CD4-positive, alpha-beta T cell (primary cell): ENCODE data around the gene ZBTB20. TPM values are rescaled to one million over a fixed set of nuclear protein-coding genes. Genes with fewer than 3 reads are reported as not detected.

Experiments
- ATAC-seq: fragments of 200-7000 bp; cut with Tn5 transposase; one replicate; pipeline ENCODE4 v1.10.0; 2022; ENCODE audit warnings: mild to moderate bottlenecking; ENCODE audit not compliant: poor library complexity
- CTCF ChIA-PET: fragments of 350-600 bp; sonication (Branson Sonifier 250); formaldehyde crosslinking; loops from one replicate; lab custom pipeline; 2021; ENCODE audit warnings: antibody characterized with exemption, inconsistent platforms; lab: Charles Lee
- POLR2A ChIA-PET: fragments of 350-600 bp; sonication (Branson Sonifier 250); formaldehyde crosslinking; loops from one replicate; lab custom pipeline; 2021; ENCODE audit warnings: antibody characterized with exemption, inconsistent platforms; lab: Charles Lee
- DNase-seq, 14 experiments: peaks; one replicate each; pipeline ENCODE4 v3.0.0-alpha.2; 2013 to 2020; ENCODE audit warnings: mixed read lengths in 2 of 14
- H3K27ac ChIP-seq, 2 donors: one replicate each; pipeline versions ENCODE4 v1.5.1 to v1.7.0; 2013; ENCODE audit warnings: low read length in 2 of 2, low read depth in 1 of 2, mild to moderate bottlenecking in 1 of 2
- H3K27me3 ChIP-seq, 2 experiments: 1 replicate in 1 of 2; 2 replicates in 1 of 2; pipeline versions ENCODE4 v1.6.1 to v1.7.0; 2013; ENCODE audit warnings: low read length in 2 of 2, control low read depth in 1 of 2, mild to moderate bottlenecking in 1 of 2, moderate library complexity in 1 of 2; ENCODE audit not compliant: insufficient read depth in 2 of 2, control insufficient read depth in 1 of 2
- H3K36me3 ChIP-seq: one replicate; pipeline ENCODE4 v1.6.1; 2013; ENCODE audit warnings: low read length, control low read depth; ENCODE audit not compliant: insufficient read depth
- H3K4me1 ChIP-seq: one replicate; pipeline ENCODE4 v1.6.1; 2013; ENCODE audit warnings: low read length, control low read depth; ENCODE audit not compliant: insufficient read depth
- H3K4me3 ChIP-seq: one replicate; pipeline ENCODE4 v1.5.1; 2013; ENCODE audit warnings: mild to moderate bottlenecking, low read length, moderate library complexity
- H3K9me3 ChIP-seq, 2 experiments: 1 replicate in 1 of 2; 2 replicates in 1 of 2; pipeline versions ENCODE4 v1.6.1 to v1.7.0; 2013; ENCODE audit warnings: low read length in 2 of 2, mild to moderate bottlenecking in 2 of 2, control low read depth in 1 of 2, moderate library complexity in 1 of 2; ENCODE audit not compliant: control insufficient read depth in 1 of 2, insufficient read depth in 1 of 2
- H3K27ac Mint-ChIP-seq: one replicate; pipeline ENCODE4 v1.8.0; 2020; ENCODE audit warnings: mixed read lengths
- H3K27me3 Mint-ChIP-seq: one replicate; pipeline ENCODE4 v1.8.0; 2021; ENCODE audit warnings: mixed read lengths
- H3K36me3 Mint-ChIP-seq: one replicate; pipeline ENCODE4 v1.8.0; 2021; ENCODE audit warnings: low read depth, mixed read lengths
- H3K4me1 Mint-ChIP-seq: one replicate; pipeline ENCODE4 v1.8.0; 2021; ENCODE audit warnings: low read depth, mixed read lengths
- H3K4me3 Mint-ChIP-seq: one replicate; pipeline ENCODE4 v1.8.0; 2020; ENCODE audit warnings: mild to moderate bottlenecking, mixed read lengths
- H3K9me3 Mint-ChIP-seq: one replicate; pipeline ENCODE4 v1.8.0; 2020; ENCODE audit warnings: mixed read lengths
- intact Hi-C, 2 experiments: fragments of 100-400 bp; cut with DNase I in 1 of 2; cut with micrococcal nuclease in 1 of 2; formaldehyde crosslinking; loops; one replicate each; pipeline versions ENCODE4 v1.15.1 to v1.9.0; 2023 to 2025; cut with DNase I, micrococcal nuclease
- total RNA-seq, 174 experiments: library from RNA in 2 of 174; stranded (reverse) in 2 of 174; gene quantifications; one replicate each; pipeline ENCODE4 v1.2.3 and lab custom pipeline; 2021 to 2026
- TF ChIP-seq, protein P1 (sequence below): fragments of 200-600 bp; IDR thresholded peaks from one replicate; pipeline ENCODE4 v1.8.0; 2022; ENCODE audit warnings: antibody characterized with exemption, mild to moderate bottlenecking

The ZBTB20 gene
- total RNA-seq, 2 experiments from 2014 or later: 41.6 to 47.4 TPM

- intact Hi-C loops: no loop called here
Observed at GRCh38 chr3:114553949-114554593, 593.0 kb downstream of the ZBTB20 start.

GRCh38 chr3:114552527-114552812 is 594.6 kb downstream of the ZBTB20 start:
- intact Hi-C loops: no loop called here
- H3K36me3 Mint-ChIP-seq: peaks cover 12% of the 10 kb centered on the region
- H3K4me3 Mint-ChIP-seq: no peak overlapping the region
- Histone ChIP-seq H3K4me3 (no peak overlapping the region), H3K9me3 (no peaks in the 10 kb centered on the region), H3K36me3 (no peaks in the 10 kb centered on the region), H3K4me1 (no peaks in the 10 kb centered on the region), H3K27me3 (no peaks in the 10 kb centered on the region), H3K27ac (no peak overlapping the region)
- peaks cover 3% of the 10 kb centered on the region for H3K4me1 Mint-ChIP-seq
- POLR2A ChIA-PET: interaction anchor here (0.6 kb wide), 1 partner anchor 42 kb away, joined by 3 read pairs; no protein-coding TSS in a partner anchor
- H3K9me3 Mint-ChIP-seq: no peaks in the 10 kb centered on the region
- no peak overlapping the region for H3K27ac Mint-ChIP-seq
- CTCF ChIA-PET: no interaction called here
- DNase-seq (no peak), ATAC-seq (no peak)
- TF ChIP-seq, protein P1, sequence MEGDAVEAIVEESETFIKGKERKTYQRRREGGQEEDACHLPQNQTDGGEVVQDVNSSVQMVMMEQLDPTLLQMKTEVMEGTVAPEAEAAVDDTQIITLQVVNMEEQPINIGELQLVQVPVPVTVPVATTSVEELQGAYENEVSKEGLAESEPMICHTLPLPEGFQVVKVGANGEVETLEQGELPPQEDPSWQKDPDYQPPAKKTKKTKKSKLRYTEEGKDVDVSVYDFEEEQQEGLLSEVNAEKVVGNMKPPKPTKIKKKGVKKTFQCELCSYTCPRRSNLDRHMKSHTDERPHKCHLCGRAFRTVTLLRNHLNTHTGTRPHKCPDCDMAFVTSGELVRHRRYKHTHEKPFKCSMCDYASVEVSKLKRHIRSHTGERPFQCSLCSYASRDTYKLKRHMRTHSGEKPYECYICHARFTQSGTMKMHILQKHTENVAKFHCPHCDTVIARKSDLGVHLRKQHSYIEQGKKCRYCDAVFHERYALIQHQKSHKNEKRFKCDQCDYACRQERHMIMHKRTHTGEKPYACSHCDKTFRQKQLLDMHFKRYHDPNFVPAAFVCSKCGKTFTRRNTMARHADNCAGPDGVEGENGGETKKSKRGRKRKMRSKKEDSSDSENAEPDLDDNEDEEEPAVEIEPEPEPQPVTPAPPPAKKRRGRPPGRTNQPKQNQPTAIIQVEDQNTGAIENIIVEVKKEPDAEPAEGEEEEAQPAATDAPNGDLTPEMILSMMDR: no peak
- H3K27me3 Mint-ChIP-seq: no peaks in the 10 kb centered on the region

More at GRCh38 chr3:114553949-114554593, 593.0 kb downstream of the ZBTB20 start:
- DNase-seq (no peak), ATAC-seq (no peak)
- Histone ChIP-seq H3K27ac (no peak overlapping the region), H3K9me3 (no peaks in the 10 kb centered on the region), H3K4me1 (no peaks in the 10 kb centered on the region), H3K27me3 (no peaks in the 10 kb centered on the region), H3K4me3 (no peak overlapping the region), H3K36me3 (no peaks in the 10 kb centered on the region)
- H3K9me3 Mint-ChIP-seq: no peaks in the 10 kb centered on the region
- H3K4me1 Mint-ChIP-seq: peaks cover 3% of the 10 kb centered on the region
- TF ChIP-seq, protein P1: no peak
- H3K36me3 Mint-ChIP-seq: peaks cover 12% of the 10 kb centered on the region
- CTCF ChIA-PET: interaction anchor here (1.0 kb wide), 1 partner anchor 52 kb away, joined by 3 read pairs; no protein-coding TSS in a partner anchor
- no peak overlapping the region for H3K27ac Mint-ChIP-seq
- POLR2A ChIA-PET: no interaction called here
- no peak overlapping the region for H3K4me3 Mint-ChIP-seq
- no peaks in the 10 kb centered on the region for H3K27me3 Mint-ChIP-seq

DNA sequence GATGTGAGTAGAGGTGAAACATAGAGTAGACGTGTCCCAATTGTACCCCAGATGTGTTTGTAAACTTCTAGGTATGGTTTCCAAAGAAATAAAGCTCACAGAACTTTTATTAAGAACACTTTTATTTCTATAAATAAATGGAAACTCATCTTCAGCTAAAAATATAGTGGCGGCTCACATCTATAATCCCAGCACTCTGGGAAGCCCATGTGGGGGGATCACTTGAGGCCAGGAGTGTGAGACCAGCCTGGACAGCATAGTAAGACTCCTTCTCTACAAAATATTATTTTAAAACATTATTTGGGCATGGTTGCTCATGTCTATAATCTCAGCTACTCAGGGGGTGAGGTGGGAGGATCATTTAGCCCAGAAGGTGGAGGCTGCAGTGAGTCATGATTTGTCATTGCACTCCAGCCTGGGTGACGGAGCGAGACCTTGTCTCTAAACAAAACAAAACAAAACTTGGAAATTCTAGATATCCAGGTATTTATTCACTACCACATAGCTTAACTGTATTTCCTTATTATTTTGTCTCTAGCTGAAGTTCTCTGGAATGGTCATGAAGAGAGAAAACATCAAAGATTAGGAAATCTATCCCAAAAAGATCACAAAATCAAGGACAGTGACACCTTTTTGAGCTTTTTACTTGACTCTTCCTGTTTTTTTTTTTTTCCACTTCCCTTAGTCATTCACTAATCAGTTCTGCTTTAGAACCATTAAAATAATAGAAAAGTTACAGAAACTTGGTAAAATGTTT is 595.1 kb downstream of the ZBTB20 start:
- POLR2A ChIA-PET: interaction anchor here (0.6 kb wide), 1 partner anchor 42 kb away, joined by 3 read pairs; no protein-coding TSS in a partner anchor

More for the DNA sequence above, 595.1 kb downstream of the ZBTB20 start:
- no peak overlapping the region for H3K4me3 Mint-ChIP-seq
- DNase-seq (no peak), ATAC-seq (no peak)
- CTCF ChIA-PET: no interaction called here
- intact Hi-C loops: no loop called here
- H3K27ac Mint-ChIP-seq: no peak overlapping the region
- H3K9me3 ChIP-seq: no peaks in the 10 kb centered on the region
- no peaks in the 10 kb centered on the region for H3K4me1 ChIP-seq
- H3K4me3 ChIP-seq: no peak overlapping the region
- no peaks in the 10 kb centered on the region for H3K27me3 Mint-ChIP-seq
- no peaks in the 10 kb centered on the region for H3K27me3 ChIP-seq
- no peak overlapping the region for H3K27ac ChIP-seq
- peaks cover 12% of the 10 kb centered on the region for H3K36me3 Mint-ChIP-seq
- TF ChIP-seq, protein P1: no peak
- H3K36me3 ChIP-seq: no peaks in the 10 kb centered on the region
- H3K9me3 Mint-ChIP-seq: no peaks in the 10 kb centered on the region
- H3K4me1 Mint-ChIP-seq: peaks cover 3% of the 10 kb centered on the region
